ENCODE results near the gene MYO3A.

GRCh38 chr10:26087666-26088065 is 153.6 kb downstream of the MYO3A start:
- TF ChIP-seq CTCF (IDR thresholded peaks at IDR 0.05; ENCODE audit: low read depth, low read length) (no peak), MAX (IDR thresholded peaks at IDR 0.05; ENCODE audit: low read depth, low read length) (no peak)
